ENCODE results near the gene NCR2. TPM values are rescaled to one million over a fixed set of nuclear protein-coding genes. Genes with fewer than 3 reads are reported as not detected.

Gene NCR2
- polyA plus RNA-seq, 1 of the 3 experiments (the other 2 are of a cell fraction) = not detected

DNA sequence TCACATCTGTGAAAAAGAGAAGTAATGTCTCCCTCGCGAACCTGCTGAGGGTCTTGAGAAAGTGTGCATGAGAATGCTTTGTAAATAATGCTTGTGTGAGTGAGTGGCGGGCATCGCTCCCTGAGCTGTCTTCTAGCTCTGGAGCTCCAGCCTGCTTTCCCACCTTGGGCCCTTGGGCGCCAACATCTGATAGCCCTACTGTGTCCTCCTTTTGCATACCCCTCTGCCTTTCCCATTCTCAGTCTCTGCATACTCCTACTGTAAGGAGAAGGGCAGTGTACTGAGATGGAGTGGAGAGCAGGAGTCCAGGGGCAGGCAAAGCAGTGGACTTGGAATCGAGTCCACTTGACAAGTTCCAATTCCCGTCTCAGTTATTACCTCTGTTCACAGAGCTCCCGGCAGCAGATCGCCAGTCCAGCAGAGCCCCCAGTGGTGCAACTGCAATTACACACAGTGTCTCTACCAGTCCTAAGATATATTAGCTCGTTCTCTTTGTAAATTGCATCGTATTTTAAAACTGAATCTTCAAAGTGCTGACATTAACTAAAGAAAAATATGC is 847 bp upstream of the NCR2 start:
- peak; percentile 41 for DNase-seq
- H3K79me2 ChIP-seq (ENCODE audit: insufficient read depth) = no peaks in the 10 kb centered on the region
- POLR2A ChIA-PET = no interaction called here
- no peak for TF ChIP-seq ELF1 (IDR thresholded peaks at IDR 0.05)
- TF ChIP-seq MEF2A (IDR thresholded peaks at IDR 0.05; ENCODE audit: borderline replicate concordance, low read depth) = no peak
- peak; percentile 24; the same call in 1 of the 2 replicates for TF ChIP-seq RAD21 (IDR thresholded peaks at IDR 0.05; ENCODE audit: low read length)
- TF ChIP-seq, protein P1, sequence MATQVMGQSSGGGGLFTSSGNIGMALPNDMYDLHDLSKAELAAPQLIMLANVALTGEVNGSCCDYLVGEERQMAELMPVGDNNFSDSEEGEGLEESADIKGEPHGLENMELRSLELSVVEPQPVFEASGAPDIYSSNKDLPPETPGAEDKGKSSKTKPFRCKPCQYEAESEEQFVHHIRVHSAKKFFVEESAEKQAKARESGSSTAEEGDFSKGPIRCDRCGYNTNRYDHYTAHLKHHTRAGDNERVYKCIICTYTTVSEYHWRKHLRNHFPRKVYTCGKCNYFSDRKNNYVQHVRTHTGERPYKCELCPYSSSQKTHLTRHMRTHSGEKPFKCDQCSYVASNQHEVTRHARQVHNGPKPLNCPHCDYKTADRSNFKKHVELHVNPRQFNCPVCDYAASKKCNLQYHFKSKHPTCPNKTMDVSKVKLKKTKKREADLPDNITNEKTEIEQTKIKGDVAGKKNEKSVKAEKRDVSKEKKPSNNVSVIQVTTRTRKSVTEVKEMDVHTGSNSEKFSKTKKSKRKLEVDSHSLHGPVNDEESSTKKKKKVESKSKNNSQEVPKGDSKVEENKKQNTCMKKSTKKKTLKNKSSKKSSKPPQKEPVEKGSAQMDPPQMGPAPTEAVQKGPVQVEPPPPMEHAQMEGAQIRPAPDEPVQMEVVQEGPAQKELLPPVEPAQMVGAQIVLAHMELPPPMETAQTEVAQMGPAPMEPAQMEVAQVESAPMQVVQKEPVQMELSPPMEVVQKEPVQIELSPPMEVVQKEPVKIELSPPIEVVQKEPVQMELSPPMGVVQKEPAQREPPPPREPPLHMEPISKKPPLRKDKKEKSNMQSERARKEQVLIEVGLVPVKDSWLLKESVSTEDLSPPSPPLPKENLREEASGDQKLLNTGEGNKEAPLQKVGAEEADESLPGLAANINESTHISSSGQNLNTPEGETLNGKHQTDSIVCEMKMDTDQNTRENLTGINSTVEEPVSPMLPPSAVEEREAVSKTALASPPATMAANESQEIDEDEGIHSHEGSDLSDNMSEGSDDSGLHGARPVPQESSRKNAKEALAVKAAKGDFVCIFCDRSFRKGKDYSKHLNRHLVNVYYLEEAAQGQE (IDR thresholded peaks at IDR 0.05; ENCODE audit: low read depth, low read length) = no peak
- H3K9ac ChIP-seq = no peak overlapping the region
- H3K27ac ChIP-seq (ENCODE audit: low read depth in 2 of 2, low read length in 1 of 2) = no peak overlapping the region
- H4K20me1 ChIP-seq (ENCODE audit: insufficient read depth) = no peaks in the 10 kb centered on the region
- peaks cover 9% of the 10 kb centered on the region for H3K27me3 ChIP-seq (ENCODE audit: insufficient read depth)
- H3K4me3 ChIP-seq (ENCODE audit: low read depth in 2 of 2, low read length in 1 of 2) = no peak overlapping the region
- H3F3A ChIP-seq (replicated peaks; ENCODE audit: insufficient read depth) = no peaks in the 10 kb centered on the region
- CTCF ChIA-PET = interaction anchor here (0.7 to 9.7 kb wide), 11 partner anchors 8 to 38 kb away, joined by 3 to 80 read pairs (median 4); no protein-coding TSS in a partner anchor
- H3K4me1 ChIP-seq (ENCODE audit: control insufficient read depth in 1 of 2, insufficient read depth in 2 of 2, low read depth in 1 of 2, low read length in 1 of 2) = peaks cover 0 to 7% of the 10 kb centered on the region in 2 experiments; a peak in 2 of 4 replicates
- H3K36me3 ChIP-seq (replicated peaks in 1 of 2; ENCODE audit: control insufficient read depth in 1 of 2, insufficient read depth in 2 of 2, low read length in 1 of 2) = no peaks in the 10 kb centered on the region
- no peaks in the 10 kb centered on the region for H3K9me2 ChIP-seq
- WGBS (ENCODE audit: low lambda C conversion rate) = 65% methylated on average over 11 of the region's 11 CpGs
- no peaks in the 10 kb centered on the region for H3K9me3 ChIP-seq
- no peak overlapping the region for H3K4me2 ChIP-seq
- no peak overlapping the region for H2AFZ ChIP-seq (ENCODE audit: low read depth)

DNA sequence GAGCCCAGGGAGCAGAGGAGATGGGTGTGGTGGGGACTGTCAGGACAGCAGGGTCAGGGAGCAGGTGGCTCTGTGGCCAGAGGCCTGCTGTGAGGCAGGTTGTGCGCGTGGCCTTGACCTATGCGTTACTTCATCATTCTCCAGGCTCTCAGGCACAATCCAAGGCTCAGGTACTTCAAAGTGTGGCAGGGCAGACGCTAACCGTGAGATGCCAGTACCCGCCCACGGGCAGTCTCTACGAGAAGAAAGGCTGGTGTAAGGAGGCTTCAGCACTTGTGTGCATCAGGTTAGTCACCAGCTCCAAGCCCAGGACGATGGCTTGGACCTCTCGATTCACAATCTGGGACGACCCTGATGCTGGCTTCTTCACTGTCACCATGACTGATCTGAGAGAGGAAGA is 535 bp downstream of the NCR2 start:
- CTCF ChIA-PET = interaction anchor here (0.6 to 9.7 kb wide), 5 partner anchors 10 to 88 kb away, joined by 3 to 80 read pairs (median 15); no protein-coding TSS in a partner anchor
- no peaks in the 10 kb centered on the region for H4K20me1 ChIP-seq (ENCODE audit: insufficient read depth)
- no peak for DNase-seq

DNA sequence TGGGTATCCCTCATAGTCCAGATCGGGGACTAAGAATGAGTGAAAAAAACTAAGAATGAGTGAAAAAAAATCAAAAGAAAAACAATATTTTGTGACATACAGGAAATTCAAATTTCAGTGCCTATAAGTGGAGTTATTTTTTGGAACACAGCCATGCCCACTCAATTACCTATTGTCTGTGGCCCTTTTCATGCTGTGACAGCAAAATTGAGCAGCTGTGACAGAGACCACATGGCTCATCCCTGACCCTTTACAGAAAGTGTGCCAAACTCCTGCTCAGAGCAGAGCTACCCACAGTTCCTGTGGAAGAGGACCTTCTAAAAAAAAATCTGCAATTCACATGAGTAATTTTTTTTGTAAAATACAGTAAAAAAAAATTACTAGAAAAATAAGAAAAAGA is 1.4 kb downstream of the NCR2 start:
- Histone ChIP-seq H3K9ac (no peak overlapping the region), H3K9me3 (no peaks in the 10 kb centered on the region), H3K4me2 (no peak overlapping the region), H3K27ac (ENCODE audit: low read depth in 2 of 2, low read length in 1 of 2) (no peak overlapping the region), H3K4me1 (ENCODE audit: control insufficient read depth in 1 of 2, insufficient read depth in 2 of 2, low read depth in 1 of 2, low read length in 1 of 2) (peaks cover 0 to 7% of the 10 kb centered on the region in 2 experiments; a peak in 2 of 4 replicates), H3K27me3 (ENCODE audit: insufficient read depth) (peaks cover 9% of the 10 kb centered on the region), H3F3A (replicated peaks; ENCODE audit: insufficient read depth) (no peaks in the 10 kb centered on the region), H3K9me2 (no peaks in the 10 kb centered on the region), H2AFZ (ENCODE audit: low read depth) (no peak overlapping the region), H3K36me3 (replicated peaks in 1 of 2; ENCODE audit: control insufficient read depth in 1 of 2, insufficient read depth in 2 of 2, low read length in 1 of 2) (no peaks in the 10 kb centered on the region), H3K79me2 (ENCODE audit: insufficient read depth) (no peaks in the 10 kb centered on the region), H3K4me3 (ENCODE audit: low read depth in 2 of 2, low read length in 1 of 2) (no peak overlapping the region), H4K20me1 (ENCODE audit: insufficient read depth) (no peaks in the 10 kb centered on the region)
- CTCF ChIA-PET = interaction anchor here (1.2 to 9.7 kb wide), 4 partner anchors 11 to 32 kb away, joined by 3 to 80 read pairs (median 21); no protein-coding TSS in a partner anchor
- TF ChIP-seq MXI1 (IDR thresholded peaks at IDR 0.05; ENCODE audit: low read depth, low read length) (peak; percentile 76; the same call in 1 of the 2 replicates), RCOR1 (IDR thresholded peaks at IDR 0.05; ENCODE audit: low read length) (peak; percentile 37; the same call in 1 of the 2 replicates), EP300 (IDR thresholded peaks at IDR 0.05; ENCODE audit: borderline replicate concordance in 1 of 2, low read depth in 1 of 2, low read length in 1 of 2) (peak in 1 of 2 experiments; percentile 57; a peak in 2 of 4 replicates), SMC3 (IDR thresholded peaks at IDR 0.05; ENCODE audit: low read depth, low read length) (no peak), EZH2phosphoT487 (IDR thresholded peaks at IDR 0.05; ENCODE audit: borderline replicate concordance, low read depth) (no peak), TCF12 (IDR thresholded peaks at IDR 0.05) (0 out of 2 replicates have a peak, but pooled peaks have one; percentile 13), NFIC (IDR thresholded peaks at IDR 0.05; ENCODE audit: borderline replicate concordance) (peak; percentile 23; the same call in 1 of the 2 replicates)
- WGBS (ENCODE audit: low lambda C conversion rate) = 31% methylated on average over 1 of the region's 1 CpG
- POLR2A ChIA-PET = no interaction called here
- peak; percentile 77 for DNase-seq

More for the DNA sequence above, 535 bp downstream of the NCR2 start:
- Histone ChIP-seq H3K27ac (ENCODE audit: low read depth in 2 of 2, low read length in 1 of 2) (no peak overlapping the region), H3K9ac (no peak overlapping the region), H3K4me2 (no peak overlapping the region), H3K4me1 (ENCODE audit: control insufficient read depth in 1 of 2, insufficient read depth in 2 of 2, low read depth in 1 of 2, low read length in 1 of 2) (peaks cover 0 to 7% of the 10 kb centered on the region in 2 experiments; a peak in 2 of 4 replicates), H3F3A (replicated peaks; ENCODE audit: insufficient read depth) (no peaks in the 10 kb centered on the region), H3K9me2 (no peaks in the 10 kb centered on the region), H3K79me2 (ENCODE audit: insufficient read depth) (no peaks in the 10 kb centered on the region), H3K9me3 (no peaks in the 10 kb centered on the region), H2AFZ (ENCODE audit: low read depth) (no peak overlapping the region), H3K27me3 (ENCODE audit: insufficient read depth) (peaks cover 9% of the 10 kb centered on the region), H3K4me3 (ENCODE audit: low read depth in 2 of 2, low read length in 1 of 2) (no peak overlapping the region), H3K36me3 (replicated peaks in 1 of 2; ENCODE audit: control insufficient read depth in 1 of 2, insufficient read depth in 2 of 2, low read length in 1 of 2) (no peaks in the 10 kb centered on the region)
- TF ChIP-seq RXRA (IDR thresholded peaks at IDR 0.05; ENCODE audit: borderline replicate concordance, low read depth) (no peak), SMC3 (IDR thresholded peaks at IDR 0.05; ENCODE audit: low read depth, low read length) (no peak)
- 33% methylated on average over 3 of the region's 11 CpGs for WGBS (ENCODE audit: low lambda C conversion rate)
- POLR2A ChIA-PET = no interaction called here

Measured in SK-N-SH (cell line).